Measurements from ENCODE around the gene GPR68.
"Not testable (repeated sequence)": the region's sequence is repeated elsewhere in the genome, so short reads cannot be mapped to it uniquely, and the experiment has no call there.

Gene GPR68

DNA sequence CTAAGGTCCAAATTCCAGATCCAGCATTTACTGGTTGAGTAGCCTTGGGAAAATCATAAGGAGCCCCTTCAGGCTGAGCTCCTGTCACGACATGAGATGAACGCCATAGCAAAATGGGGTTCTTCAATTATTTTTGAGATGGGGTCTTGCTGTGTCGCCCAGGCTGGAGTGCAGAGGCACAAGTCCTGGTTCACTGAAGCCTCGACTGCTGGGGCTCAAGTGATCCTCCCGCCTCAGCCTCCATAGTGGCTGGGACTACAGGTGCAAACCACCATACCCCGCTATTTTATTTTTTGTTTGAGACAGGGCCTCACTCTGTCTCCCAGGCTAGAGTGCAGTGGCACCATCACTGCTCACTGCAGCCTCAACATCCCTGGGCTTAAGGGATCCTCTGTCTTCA lies 25.7 kb upstream of the GPR68 start:
- TF ChIP-seq, protein P1, sequence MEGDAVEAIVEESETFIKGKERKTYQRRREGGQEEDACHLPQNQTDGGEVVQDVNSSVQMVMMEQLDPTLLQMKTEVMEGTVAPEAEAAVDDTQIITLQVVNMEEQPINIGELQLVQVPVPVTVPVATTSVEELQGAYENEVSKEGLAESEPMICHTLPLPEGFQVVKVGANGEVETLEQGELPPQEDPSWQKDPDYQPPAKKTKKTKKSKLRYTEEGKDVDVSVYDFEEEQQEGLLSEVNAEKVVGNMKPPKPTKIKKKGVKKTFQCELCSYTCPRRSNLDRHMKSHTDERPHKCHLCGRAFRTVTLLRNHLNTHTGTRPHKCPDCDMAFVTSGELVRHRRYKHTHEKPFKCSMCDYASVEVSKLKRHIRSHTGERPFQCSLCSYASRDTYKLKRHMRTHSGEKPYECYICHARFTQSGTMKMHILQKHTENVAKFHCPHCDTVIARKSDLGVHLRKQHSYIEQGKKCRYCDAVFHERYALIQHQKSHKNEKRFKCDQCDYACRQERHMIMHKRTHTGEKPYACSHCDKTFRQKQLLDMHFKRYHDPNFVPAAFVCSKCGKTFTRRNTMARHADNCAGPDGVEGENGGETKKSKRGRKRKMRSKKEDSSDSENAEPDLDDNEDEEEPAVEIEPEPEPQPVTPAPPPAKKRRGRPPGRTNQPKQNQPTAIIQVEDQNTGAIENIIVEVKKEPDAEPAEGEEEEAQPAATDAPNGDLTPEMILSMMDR (conservative IDR thresholded peaks at IDR 0.05; ENCODE audit: low read length): no peak
- no peak for TF ChIP-seq EZH2phosphoT487 (IDR thresholded peaks at IDR 0.05; ENCODE audit: borderline replicate concordance)
- H3K4me1 ChIP-seq (ENCODE audit: insufficient read depth, low read length, poor library complexity, severe bottlenecking): no peaks in the 10 kb centered on the region
- H3K9ac ChIP-seq (ENCODE audit: low read depth, low read length, poor library complexity, severe bottlenecking): no peak overlapping the region
- no peaks in the 10 kb centered on the region for H3K27me3 ChIP-seq (ENCODE audit: insufficient read depth, low read length, poor library complexity, severe bottlenecking)
- H2AFZ ChIP-seq (ENCODE audit: low read length): no peak overlapping the region
- H3K79me2 ChIP-seq (ENCODE audit: insufficient read depth, low read length): no peaks in the 10 kb centered on the region
- no peaks in the 10 kb centered on the region for H3F3A ChIP-seq (ENCODE audit: low read depth)
- H3K9me3 ChIP-seq (ENCODE audit: insufficient read depth, low read depth, low read length): no peaks in the 10 kb centered on the region
- no peaks in the 10 kb centered on the region for H4K20me1 ChIP-seq (ENCODE audit: insufficient read depth, low read length, poor library complexity, severe bottlenecking)
- no peaks in the 10 kb centered on the region for H3K9me2 ChIP-seq (replicated peaks; ENCODE audit: low read depth, low read length)
- H3K4me2 ChIP-seq (ENCODE audit: low read depth, low read length, poor library complexity, severe bottlenecking): no peak overlapping the region
- H3K4me3 ChIP-seq (ENCODE audit: low read length, poor library complexity, severe bottlenecking): no peak overlapping the region
- H3K36me3 ChIP-seq (ENCODE audit: insufficient read depth, low read length): peaks cover 38% of the 10 kb centered on the region; the same call in 1 of the 2 replicates

DNA sequence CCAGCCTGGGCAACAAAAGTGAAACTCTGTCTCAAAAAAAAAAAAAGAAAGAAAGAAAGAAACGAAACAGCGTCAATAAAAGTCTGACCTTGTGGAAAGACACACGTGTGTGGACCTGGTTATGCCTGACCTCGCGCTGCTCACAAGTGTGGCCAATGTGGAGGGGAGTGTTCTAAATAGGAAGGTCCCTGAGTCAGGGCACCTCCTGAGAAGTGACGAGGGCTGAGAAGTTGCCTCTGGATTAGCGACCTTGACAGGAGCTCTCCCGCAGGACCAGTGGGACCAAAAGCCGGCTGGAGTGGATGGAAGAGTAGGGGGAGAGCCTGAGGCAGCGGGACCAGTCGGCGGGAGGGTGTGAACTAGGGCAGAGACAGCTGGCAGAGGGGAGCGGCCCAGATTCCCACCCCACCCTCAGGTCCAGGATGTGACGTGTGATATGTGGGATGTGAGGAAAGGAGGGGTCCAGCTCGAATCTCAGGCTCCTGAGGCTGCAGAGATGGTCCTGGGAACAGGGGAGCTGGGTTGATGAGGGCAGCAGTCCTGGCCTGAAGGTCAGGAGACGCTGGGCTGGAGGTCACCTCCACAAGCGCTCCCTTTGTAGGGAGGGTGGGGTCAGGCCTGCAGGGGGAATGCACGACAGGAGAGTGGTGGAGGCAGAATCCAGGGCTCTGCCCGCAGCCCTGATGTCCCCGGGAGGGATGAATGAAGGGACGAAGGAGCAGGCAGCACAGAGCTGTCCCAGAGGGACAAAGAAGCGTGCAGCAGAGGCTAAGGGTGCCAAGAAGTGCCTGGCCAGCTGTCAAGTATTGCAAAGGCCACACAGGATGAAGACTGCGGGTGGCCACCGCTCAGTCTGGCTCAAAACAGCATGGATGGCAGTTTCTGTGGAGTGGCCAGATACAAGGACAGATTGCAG lies 24.8 kb upstream of the GPR68 start:
- Histone ChIP-seq H3K9me2 (replicated peaks; ENCODE audit: low read depth, low read length) (no peaks in the 10 kb centered on the region), H3K79me2 (ENCODE audit: insufficient read depth, low read length) (no peaks in the 10 kb centered on the region), H3K4me2 (ENCODE audit: low read depth, low read length, poor library complexity, severe bottlenecking) (no peak overlapping the region), H4K20me1 (ENCODE audit: insufficient read depth, low read length, poor library complexity, severe bottlenecking) (no peaks in the 10 kb centered on the region), H3K27me3 (ENCODE audit: insufficient read depth, low read length, poor library complexity, severe bottlenecking) (no peaks in the 10 kb centered on the region), H3K9me3 (ENCODE audit: insufficient read depth, low read depth, low read length) (no peaks in the 10 kb centered on the region), H3K9ac (ENCODE audit: low read depth, low read length, poor library complexity, severe bottlenecking) (no peak overlapping the region), H3K4me1 (ENCODE audit: insufficient read depth, low read length, poor library complexity, severe bottlenecking) (no peaks in the 10 kb centered on the region), H3F3A (ENCODE audit: low read depth) (no peaks in the 10 kb centered on the region), H3K36me3 (ENCODE audit: insufficient read depth, low read length) (peaks cover 29% of the 10 kb centered on the region; the same call in 1 of the 2 replicates), H2AFZ (ENCODE audit: low read length) (no peak overlapping the region), H3K4me3 (ENCODE audit: low read length, poor library complexity, severe bottlenecking) (no peak overlapping the region)
- no peak for TF ChIP-seq EZH2phosphoT487 (IDR thresholded peaks at IDR 0.05; ENCODE audit: borderline replicate concordance)
- TF ChIP-seq, protein P1 (conservative IDR thresholded peaks at IDR 0.05; ENCODE audit: low read length): no peak

DNA sequence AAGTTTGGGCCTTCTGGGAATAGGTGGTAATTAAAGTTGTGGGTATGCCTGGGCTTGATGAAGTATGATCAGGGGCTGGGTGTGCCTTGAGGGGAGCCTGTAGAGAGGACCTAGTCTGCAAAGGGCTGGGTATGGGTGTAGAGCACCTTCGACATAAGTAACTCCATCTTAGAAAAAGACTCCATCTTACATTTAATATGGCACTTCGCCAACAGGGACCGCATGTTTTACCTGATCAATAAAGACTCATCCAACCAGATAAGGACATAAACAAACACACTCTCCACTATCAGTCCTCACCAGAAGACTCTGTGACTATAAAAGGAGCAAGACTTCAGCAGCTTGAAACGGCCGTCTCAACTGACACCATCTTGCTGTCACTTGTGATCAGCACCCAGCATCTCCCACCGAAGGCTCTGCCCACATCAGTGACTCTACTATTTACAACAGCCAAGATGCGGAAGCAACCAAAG lies 23.5 kb upstream of the GPR68 start:
- Histone ChIP-seq H3K4me2 (ENCODE audit: low read depth, low read length, poor library complexity, severe bottlenecking) (no peak overlapping the region), H3K4me1 (ENCODE audit: insufficient read depth, low read length, poor library complexity, severe bottlenecking) (no peaks in the 10 kb centered on the region), H3K9me3 (ENCODE audit: insufficient read depth, low read depth, low read length) (no peaks in the 10 kb centered on the region), H3K27me3 (ENCODE audit: insufficient read depth, low read length, poor library complexity, severe bottlenecking) (no peaks in the 10 kb centered on the region), H4K20me1 (ENCODE audit: insufficient read depth, low read length, poor library complexity, severe bottlenecking) (no peaks in the 10 kb centered on the region), H3F3A (ENCODE audit: low read depth) (no peaks in the 10 kb centered on the region), H3K79me2 (ENCODE audit: insufficient read depth, low read length) (no peaks in the 10 kb centered on the region), H2AFZ (ENCODE audit: low read length) (no peak overlapping the region), H3K4me3 (ENCODE audit: low read length, poor library complexity, severe bottlenecking) (no peak overlapping the region), H3K9me2 (replicated peaks; ENCODE audit: low read depth, low read length) (no peaks in the 10 kb centered on the region), H3K9ac (ENCODE audit: low read depth, low read length, poor library complexity, severe bottlenecking) (no peak overlapping the region), H3K36me3 (ENCODE audit: insufficient read depth, low read length) (peaks cover 16% of the 10 kb centered on the region; the same call in 1 of the 2 replicates)
- TF ChIP-seq, protein P1 (conservative IDR thresholded peaks at IDR 0.05; ENCODE audit: low read length): no peak
- TF ChIP-seq EZH2phosphoT487 (IDR thresholded peaks at IDR 0.05; ENCODE audit: borderline replicate concordance): no peak

DNA sequence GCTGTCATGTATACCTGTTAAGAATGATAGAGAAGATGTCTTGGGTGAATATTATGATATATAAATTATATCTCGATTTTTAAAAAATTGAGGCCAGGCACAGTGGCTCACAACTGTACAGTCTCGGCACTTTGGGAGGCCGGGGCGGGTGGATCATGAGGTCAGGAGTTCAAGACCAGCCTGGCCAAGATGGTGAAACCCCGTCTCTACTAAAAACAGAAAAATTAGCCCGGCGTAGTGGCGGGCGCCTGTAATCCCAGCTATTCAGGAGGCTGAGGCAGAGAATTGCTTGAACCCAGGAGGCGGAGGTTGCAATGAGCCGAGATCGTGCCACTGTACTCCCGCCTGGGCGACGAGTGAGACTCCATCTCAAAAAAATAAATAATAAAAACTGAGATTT lies 21.8 kb upstream of the GPR68 start:
- not testable (repeated sequence) for H3K79me2 ChIP-seq (ENCODE audit: insufficient read depth, low read length); H3K9ac ChIP-seq (ENCODE audit: low read depth, low read length, poor library complexity, severe bottlenecking); H3K9me2 ChIP-seq (replicated peaks; ENCODE audit: low read depth, low read length); H3K4me1 ChIP-seq (ENCODE audit: insufficient read depth, low read length, poor library complexity, severe bottlenecking); H3K4me2 ChIP-seq (ENCODE audit: low read depth, low read length, poor library complexity, severe bottlenecking); H3K4me3 ChIP-seq (ENCODE audit: low read length, poor library complexity, severe bottlenecking); H4K20me1 ChIP-seq (ENCODE audit: insufficient read depth, low read length, poor library complexity, severe bottlenecking); H3F3A ChIP-seq (ENCODE audit: low read depth); H2AFZ ChIP-seq (ENCODE audit: low read length); H3K36me3 ChIP-seq (ENCODE audit: insufficient read depth, low read length); H3K27me3 ChIP-seq (ENCODE audit: insufficient read depth, low read length, poor library complexity, severe bottlenecking); H3K9me3 ChIP-seq (ENCODE audit: insufficient read depth, low read depth, low read length)
